HG03457 (cell line): Measurements from ENCODE around the gene CASP8AP2.
A peak's percentile ranks its signal among the peaks of the same experiment; 100 is the strongest.
"Not testable (repeated sequence)": the region's sequence is repeated elsewhere in the genome, so short reads cannot be mapped to it uniquely, and the experiment has no call there.

Experiments used
- ATAC-seq: cut with Tn5 transposase; IDR thresholded peaks from one replicate; pipeline ENCODE4 v1.9.1; 2021; ENCODE audit warnings: moderate number of reproducible peaks; ENCODE audit not compliant: unreplicated experiment

The CASP8AP2 gene

DNA sequence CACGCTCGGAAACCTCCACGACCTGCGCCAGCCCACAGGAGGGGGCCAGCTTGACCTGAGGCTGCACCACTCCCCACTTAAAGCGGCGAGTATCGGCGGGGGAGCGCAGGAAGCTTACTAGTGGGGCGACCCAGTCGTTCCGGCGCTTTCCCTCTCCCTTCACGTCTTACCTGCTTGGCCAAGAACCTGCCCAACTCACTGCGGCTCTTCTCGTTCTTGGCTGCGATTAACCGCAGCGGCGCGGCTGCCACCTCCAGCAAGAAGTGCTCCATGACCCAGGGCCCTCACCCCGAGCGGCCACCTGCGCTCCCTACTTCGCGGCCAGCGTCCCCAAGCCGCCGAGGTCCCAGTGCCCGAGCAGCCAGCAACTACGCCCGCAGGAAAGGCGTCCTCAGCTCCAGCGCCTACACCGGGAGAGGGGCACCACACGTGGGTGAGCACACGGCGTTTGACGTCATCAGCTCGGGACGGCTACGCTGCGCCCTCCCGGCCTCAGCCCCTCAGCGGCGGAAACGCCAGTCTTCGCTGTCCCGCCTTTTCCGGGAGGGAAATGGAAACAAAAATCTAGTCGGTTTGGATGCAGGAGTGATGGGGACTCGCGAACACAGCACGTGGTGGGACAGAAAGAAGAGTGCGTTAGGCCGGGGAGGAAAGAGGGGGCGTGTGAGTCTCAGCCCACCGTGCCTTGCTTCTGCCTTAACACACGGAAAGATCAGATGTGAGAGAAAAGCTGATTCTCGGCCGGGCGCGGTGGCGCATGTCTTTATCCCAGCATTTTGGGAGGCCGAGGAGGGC, 10.1 kb upstream of the CASP8AP2 start, which contains the start of gene MDN1:
Gene MDN1, minus strand, starts transcription at position 459 of the 795 bp plus-strand sequence. Its CDS starts 187 bp downstream, at position 272.
- ATAC-seq, result peak; percentile 92

GRCh38 chr6:89826029-89826528, 3.6 kb upstream of the CASP8AP2 start:
- ATAC-seq, result no peak

GRCh38 chr6:89828475-89828987, 1.1 kb upstream of the CASP8AP2 start:
- not testable (repeated sequence) for ATAC-seq

DNA sequence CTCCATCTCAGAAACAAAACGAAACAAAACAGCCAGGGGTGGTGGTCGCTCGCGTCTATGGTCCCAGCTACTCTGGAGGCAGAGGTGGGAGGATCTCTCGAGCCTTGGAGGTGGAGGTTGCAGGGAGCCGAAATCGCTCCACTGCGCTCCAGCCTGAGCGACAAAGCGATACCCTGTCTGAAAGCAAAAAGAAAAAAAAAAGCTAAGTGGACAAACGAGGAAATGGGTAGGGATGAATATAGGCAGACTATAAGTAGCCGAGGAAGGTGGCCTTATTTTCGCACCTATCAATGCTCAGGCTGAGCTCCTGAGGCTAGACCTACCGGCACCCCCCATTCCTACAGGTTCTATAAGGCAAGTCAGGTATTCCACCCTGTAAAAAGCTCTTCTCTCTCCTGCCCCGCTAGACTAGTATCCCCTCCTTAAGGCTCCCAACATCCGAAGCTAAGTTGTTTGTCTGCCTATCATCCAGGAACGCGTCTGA, 650 bp upstream of the CASP8AP2 start:
- ATAC-seq, result peak; percentile 29

- ATAC-seq, result no peak
Observed at GRCh38 chr6:89830170-89830809, 610 bp downstream of the CASP8AP2 start.

DNA sequence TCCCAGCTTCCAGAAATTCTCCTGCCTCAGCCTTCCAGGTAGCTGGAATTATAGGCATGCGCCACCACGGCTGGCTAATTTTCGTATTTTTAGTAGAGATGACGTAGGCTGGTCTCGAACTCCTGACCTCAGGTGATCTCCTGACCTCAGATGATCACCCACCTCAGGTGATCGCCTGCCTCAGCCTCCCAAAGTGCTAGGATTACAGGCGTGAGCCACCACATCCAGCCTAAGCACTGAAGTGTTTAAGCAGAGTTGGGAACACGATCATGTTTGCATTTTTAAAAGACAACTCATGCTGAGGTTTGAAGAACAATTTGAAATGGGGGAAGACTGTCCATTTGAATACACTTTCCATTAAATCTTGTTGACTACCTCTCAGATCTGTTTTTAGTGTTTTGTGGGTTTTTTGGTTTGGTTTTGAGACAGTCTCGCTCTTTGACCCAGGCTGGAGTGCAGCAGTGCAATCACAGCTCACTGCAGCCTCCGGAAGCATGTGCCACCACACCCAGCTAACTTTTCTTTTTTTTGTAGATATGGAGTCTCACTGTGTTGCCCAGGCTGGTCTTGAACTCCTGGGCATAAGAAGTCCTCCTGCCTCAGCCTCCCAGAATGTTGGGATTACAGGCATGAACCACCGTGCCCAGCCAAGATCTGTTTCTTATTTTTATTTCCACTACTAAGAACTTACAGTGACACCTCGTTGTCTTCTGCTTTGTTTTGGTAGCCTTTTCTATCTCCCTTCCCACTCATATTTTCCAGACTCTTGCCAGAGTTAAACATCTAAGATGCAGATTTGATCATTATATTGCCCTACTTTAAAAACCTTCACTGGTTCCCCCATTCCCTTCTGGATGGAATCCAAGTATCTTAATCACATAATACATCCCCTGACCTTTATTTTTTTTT, 5.5 kb downstream of the CASP8AP2 start:
- ATAC-seq, result peak; percentile 95

DNA sequence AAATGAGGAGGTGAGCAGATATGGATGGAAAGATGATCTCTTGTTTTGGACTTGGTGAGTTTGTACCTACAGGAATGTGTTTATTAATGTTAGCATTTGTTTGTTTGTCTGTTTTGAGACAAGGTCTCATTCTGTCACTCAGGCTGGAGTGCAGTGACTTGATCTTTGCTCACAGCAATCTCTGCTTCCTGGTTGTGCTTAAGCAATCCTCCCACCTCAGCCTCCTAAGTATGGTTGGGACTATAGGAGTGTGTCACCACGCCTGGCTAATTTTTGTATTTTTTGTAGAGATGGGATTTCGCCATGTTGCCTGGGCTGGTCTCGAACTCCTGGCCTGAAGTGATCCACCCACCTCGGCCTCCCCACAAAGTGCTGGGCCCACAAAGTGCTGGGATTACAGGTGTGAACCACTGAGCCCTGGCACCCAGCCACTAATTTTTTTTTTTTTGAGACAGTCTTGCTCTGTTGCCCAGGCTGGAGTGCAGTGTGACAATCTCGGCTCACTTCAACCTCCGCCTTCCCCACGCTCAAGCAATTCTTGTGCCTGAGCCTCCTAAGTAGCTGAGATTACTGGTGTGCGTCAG, 7.1 kb downstream of the CASP8AP2 start:
- ATAC-seq, result no peak

GRCh38 chr6:89840538-89840937, 10.9 kb downstream of the CASP8AP2 start:
- ATAC-seq, result no peak

GRCh38 chr6:89842228-89842627, 12.5 kb downstream of the CASP8AP2 start:
- no peak for ATAC-seq

DNA sequence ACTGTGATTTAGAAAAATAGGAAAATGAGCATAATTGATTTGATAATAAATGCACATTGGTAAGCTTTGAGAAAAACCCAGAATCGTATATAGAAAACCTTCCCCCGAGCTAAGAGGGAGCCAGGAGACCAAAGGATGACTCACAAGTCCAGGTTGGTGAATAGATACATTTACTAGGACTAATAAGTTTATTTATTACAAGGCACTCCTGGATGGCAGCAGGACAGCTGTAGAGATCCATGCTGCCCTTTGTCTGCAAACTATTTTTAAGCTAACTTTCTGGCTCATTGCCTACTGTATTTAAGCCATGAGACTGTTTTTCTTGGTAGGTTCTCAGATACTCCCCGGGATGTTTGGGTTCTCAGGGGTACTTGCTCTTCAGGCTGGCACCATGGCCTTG, 13.4 kb downstream of the CASP8AP2 start:
- no peak for ATAC-seq

DNA sequence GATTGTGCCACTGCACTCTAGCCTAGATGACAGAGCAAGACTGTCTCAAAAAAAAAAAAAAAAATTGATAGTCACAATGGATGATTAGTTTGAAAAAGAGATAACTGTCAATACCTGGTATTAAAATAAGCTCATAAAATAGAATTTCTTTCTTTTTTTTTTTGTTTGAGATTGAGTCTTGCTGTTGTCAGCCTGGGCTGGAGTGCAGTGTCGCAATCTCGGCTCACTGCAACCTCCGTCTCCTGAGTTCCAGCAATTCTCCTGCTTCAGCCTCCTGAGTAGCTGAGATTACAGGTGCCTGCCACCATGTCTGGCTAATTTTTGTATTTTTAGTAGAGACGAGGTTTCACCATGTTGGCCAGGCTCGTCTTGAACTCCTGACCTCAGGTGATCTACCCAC, 17.8 kb downstream of the CASP8AP2 start:
- not testable (repeated sequence) for ATAC-seq

GRCh38 chr6:89853068-89853467, 23.4 kb downstream of the CASP8AP2 start:
- no peak for ATAC-seq

DNA sequence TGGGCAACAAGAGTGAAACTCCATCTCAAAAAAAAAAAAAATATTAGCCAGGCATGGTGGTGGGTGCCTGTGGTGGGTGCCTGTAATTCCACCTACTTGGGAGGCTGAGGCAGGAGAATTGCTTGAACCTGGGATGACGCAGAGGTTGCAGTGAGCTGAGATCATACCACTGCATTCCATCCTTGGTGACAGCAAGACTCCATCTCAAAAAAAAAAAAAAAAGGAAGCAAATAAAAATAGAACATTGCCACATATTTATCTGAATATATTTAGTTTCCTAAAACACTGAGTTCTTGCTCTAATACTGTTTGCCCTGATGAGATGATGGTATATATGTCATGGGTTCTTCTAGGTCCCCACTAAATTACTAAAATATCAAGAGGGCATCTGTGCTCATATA, 28.4 kb downstream of the CASP8AP2 start:
- no peak for ATAC-seq

GRCh38 chr6:89859744-89860143, 30.1 kb downstream of the CASP8AP2 start:
- ATAC-seq, result no peak

DNA sequence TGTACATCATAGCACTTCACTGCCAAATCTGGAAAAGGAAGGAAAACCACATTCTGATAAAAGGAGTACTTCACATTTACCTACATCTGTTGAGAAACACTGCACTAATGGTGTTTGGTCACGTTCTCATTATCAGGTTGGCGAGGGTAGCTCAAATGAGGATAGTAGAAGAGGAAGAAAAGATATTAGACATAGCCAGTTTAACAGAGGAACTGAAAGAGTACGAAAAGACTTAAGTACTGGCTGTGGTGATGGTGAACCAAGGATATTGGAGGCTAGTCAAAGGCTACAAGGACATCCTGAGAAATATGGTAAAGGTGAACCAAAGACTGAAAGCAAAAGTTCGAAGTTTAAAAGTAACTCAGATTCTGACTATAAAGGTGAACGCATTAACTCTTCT, 32.6 kb downstream of the CASP8AP2 start:
- ATAC-seq, result peak; percentile 53

DNA sequence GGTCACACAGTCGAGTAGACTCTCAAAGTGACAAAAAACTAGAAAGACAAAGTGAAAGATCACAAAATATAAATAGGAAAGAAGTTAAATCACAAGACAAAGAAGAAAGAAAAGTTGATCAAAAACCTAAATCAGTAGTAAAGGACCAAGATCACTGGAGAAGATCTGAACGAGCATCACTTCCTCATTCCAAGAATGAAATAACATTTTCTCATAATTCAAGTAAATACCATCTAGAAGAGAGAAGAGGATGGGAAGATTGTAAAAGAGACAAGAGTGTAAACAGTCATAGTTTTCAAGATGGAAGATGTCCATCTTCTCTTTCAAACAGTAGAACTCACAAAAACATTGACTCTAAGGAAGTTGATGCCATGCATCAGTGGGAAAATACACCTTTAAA, 33.0 kb downstream of the CASP8AP2 start:
- no peak for ATAC-seq

DNA sequence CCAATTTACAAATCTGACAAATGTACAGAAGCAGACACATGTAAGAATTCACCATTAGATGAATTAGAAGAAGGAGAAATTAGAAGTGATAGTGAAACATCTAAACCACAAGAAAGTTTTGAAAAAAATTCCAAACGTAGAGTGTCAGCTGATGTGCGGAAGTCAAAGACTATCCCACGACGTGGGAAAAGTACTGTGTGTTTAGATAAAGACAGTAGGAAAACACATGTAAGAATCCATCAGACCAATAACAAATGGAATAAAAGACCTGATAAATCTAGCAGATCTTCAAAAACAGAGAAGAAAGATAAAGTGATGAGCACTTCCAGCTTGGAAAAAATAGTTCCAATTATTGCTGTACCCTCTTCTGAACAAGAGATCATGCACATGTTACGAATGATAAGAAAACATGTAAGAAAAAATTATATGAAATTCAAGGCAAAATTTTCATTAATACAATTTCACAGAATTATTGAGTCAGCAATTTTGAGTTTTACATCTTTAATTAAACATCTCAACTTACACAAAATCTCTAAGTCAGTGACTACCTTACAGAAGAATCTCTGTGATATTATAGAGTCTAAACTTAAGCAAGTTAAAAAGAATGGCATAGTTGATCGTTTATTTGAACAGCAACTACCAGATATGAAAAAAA, 36.5 kb downstream of the CASP8AP2 start:
- ATAC-seq, result no peak

GRCh38 chr6:89873721-89874120, 44.0 kb downstream of the CASP8AP2 start:
- no peak for ATAC-seq

DNA sequence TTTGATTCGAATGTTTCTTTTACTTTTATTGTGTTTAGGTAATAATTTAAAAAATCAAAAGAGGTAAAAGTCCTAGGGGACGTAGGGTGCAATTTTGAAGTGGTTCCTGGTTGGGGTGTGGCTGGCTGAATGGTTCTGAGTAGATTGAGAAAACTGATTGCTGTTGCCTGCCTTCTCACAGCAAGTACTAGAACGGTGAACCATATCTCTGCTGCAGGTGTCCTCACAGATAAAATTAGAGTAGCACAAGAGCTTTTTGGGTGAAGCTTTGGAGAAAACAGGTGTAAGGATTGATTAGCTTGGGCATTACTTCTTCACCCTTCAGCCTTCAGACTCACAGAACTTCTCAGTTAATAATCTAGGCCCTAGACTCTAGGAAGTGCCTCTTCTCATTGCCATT, 44.8 kb downstream of the CASP8AP2 start:
- no peak for ATAC-seq
